Loucy (cell line): Measurements from ENCODE around the gene OPRL1.

ENCODE experiments used
- H2AFZ ChIP-seq: fragments of 200-600 bp; sonication (generic); 2 replicates; pipeline ENCODE4 v1.6.0; 2016; ENCODE audit warnings: antibody characterized with exemption, mild to moderate bottlenecking, low read length, moderate library complexity
- H3F3A ChIP-seq: fragments of 200-600 bp; 2 replicates; pipeline ENCODE4 v1.6.0; 2016; ENCODE audit warnings: antibody characterized with exemption, low read depth, mild to moderate bottlenecking
- H3K27me3 ChIP-seq: fragments of 200-600 bp; sonication (generic); 2 replicates; pipeline ENCODE4 v1.6.1; 2014; ENCODE audit warnings: low read length, mild to moderate bottlenecking; ENCODE audit not compliant: insufficient read depth, poor library complexity, severe bottlenecking
- H3K36me3 ChIP-seq: fragments of 200-600 bp; sonication (generic); 2 replicates; pipeline ENCODE4 v1.6.1; 2016; ENCODE audit warnings: low read length; ENCODE audit not compliant: insufficient read depth
- H3K4me1 ChIP-seq: fragments of 200-600 bp; sonication (generic); 2 replicates; pipeline ENCODE4 v1.5.1; 2014; ENCODE audit warnings: low read length, mild to moderate bottlenecking; ENCODE audit not compliant: insufficient read depth, poor library complexity, severe bottlenecking
- H3K4me2 ChIP-seq: fragments of 200-600 bp; sonication (generic); 2 replicates; pipeline ENCODE4 v1.6.0; 2014; ENCODE audit warnings: antibody characterized with exemption, low read length, low read depth, mild to moderate bottlenecking; ENCODE audit not compliant: poor library complexity, severe bottlenecking
- H3K4me3 ChIP-seq: fragments of 200-600 bp; sonication (generic); 2 replicates; pipeline ENCODE4 v1.5.1; 2014; ENCODE audit warnings: low read length, mild to moderate bottlenecking, mixed read lengths; ENCODE audit not compliant: poor library complexity, severe bottlenecking
- H3K79me2 ChIP-seq: fragments of 200-600 bp; sonication (generic); 2 replicates; pipeline ENCODE4 v1.6.1; 2014; ENCODE audit warnings: low read length; ENCODE audit not compliant: insufficient read depth
- H3K9ac ChIP-seq: fragments of 200-600 bp; sonication (generic); 2 replicates; pipeline ENCODE4 v1.6.0; 2014; ENCODE audit warnings: mild to moderate bottlenecking, low read depth, low read length, moderate library complexity; ENCODE audit not compliant: poor library complexity, severe bottlenecking
- H3K9me2 ChIP-seq: fragments of 200-600 bp; sonication (generic); replicated peaks from 2 replicates; pipeline ENCODE4 v1.6.1; 2016; ENCODE audit warnings: low read depth, low read length, mixed read lengths
- H3K9me3 ChIP-seq: fragments of 200-600 bp; sonication (generic); 2 replicates; pipeline ENCODE4 v1.6.1; 2014; ENCODE audit warnings: mild to moderate bottlenecking, antibody characterized with exemption, low read length, low read depth; ENCODE audit not compliant: insufficient read depth
- H4K20me1 ChIP-seq: fragments of 200-600 bp; sonication (generic); 2 replicates; pipeline ENCODE4 v1.6.0; 2014; ENCODE audit warnings: antibody characterized with exemption, low read length, mild to moderate bottlenecking; ENCODE audit not compliant: insufficient read depth, poor library complexity, severe bottlenecking
- CTCF ChIP-seq: fragments of 200-600 bp; sonication (generic); conservative IDR thresholded peaks from 2 replicates; pipeline ENCODE4 v1.5.1; 2014; ENCODE audit warnings: mild to moderate bottlenecking, antibody characterized with exemption, low read length
- EZH2phosphoT487 ChIP-seq: fragments of 200-600 bp; IDR thresholded peaks from 2 replicates; pipeline ENCODE4 v1.6.1; 2018; ENCODE audit warnings: antibody characterized with exemption, mild to moderate bottlenecking, moderate library complexity, borderline replicate concordance

The OPRL1 gene

DNA sequence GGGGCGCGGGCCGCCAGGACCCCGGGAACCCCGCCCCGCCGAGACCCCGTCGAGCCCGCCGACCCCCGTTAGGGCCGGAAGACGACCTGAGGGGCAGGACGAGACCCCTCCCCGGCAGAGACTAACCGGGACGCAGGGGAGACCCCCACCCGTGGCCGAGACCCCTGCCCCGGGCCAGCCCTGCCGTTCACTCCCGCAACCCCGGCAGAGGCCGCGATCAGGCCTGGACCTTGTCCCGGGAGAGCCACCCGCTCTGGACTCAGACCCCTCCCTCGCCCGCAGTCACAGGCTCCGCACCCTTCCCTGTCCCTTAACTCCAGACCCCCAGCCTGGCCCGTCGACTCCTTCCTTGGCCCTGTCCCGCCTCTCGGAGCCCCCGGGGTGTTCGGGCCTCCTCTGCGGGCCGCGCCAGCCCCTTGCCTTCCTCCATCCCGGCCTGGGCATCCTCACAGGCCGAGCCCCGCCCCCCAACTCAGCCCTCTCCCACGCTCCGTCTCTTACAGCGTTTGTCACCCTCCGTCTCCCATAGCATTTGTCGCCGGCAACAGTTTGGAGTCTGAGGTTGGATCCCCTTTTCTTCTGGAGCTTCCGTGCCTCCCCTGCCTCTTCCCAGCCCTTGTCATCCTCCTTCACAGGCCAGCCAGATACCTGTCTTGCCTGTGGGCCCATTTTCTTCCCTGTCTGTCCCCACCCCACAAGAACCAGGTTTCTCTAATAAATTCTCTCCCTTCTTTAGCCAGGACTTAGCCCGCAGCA is 16.3 kb upstream of the OPRL1 start:
- Histone ChIP-seq H3K4me2 (peak overlapping the region; percentile 83), H3K9me3 (no peaks in the 10 kb centered on the region), H3K79me2 (peaks cover 15% of the 10 kb centered on the region; the same call in 1 of the 2 replicates), H3K4me3 (peak overlapping the region; percentile 95), H4K20me1 (no peaks in the 10 kb centered on the region), H3K27me3 (no peaks in the 10 kb centered on the region), H3K4me1 (peaks cover 51% of the 10 kb centered on the region), H2AFZ (peak overlapping the region; percentile 91), H3K9me2 (no peaks in the 10 kb centered on the region), H3K9ac (peak overlapping the region; percentile 94), H3F3A (no peaks in the 10 kb centered on the region), H3K36me3 (no peaks in the 10 kb centered on the region)
- TF ChIP-seq EZH2phosphoT487, result no peak
- TF ChIP-seq CTCF, result no peak

DNA sequence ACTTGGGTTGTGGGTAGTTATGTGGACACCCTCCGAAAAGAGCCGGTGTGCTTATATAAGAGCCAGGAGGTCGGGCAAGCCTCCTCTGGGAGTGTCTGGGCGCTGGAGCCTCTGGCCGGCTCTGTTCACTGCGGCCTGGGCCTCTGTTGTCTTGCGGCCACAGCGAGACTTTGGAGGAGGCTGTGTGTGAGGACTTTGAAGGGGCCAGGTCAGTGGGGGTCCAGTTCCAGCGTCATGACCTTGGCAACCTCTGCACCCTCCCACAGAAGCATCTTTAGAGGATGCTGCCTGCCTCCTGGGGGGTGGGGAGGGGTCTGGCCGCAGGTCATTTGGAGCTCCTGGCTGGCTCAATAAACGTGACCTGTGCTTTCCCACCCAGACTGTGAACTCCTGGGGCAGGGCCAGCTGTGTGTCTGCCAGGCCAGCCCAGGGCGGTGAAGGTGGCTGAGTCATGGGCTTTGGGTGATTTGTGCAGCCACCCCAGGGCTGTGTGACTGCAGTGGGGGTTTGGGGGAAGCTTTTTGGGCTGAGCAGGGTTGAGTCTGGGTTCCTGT is 15.7 kb upstream of the OPRL1 start:
- Histone ChIP-seq H3K9ac (peak overlapping the region; percentile 94), H3K9me2 (no peaks in the 10 kb centered on the region), H3F3A (no peaks in the 10 kb centered on the region), H2AFZ (no peak overlapping the region), H3K4me2 (peak overlapping the region; percentile 83), H3K4me3 (peak overlapping the region; percentile 95), H3K27me3 (no peaks in the 10 kb centered on the region), H3K9me3 (no peaks in the 10 kb centered on the region), H4K20me1 (no peaks in the 10 kb centered on the region), H3K36me3 (no peaks in the 10 kb centered on the region), H3K4me1 (peaks cover 57% of the 10 kb centered on the region), H3K79me2 (peaks cover 15% of the 10 kb centered on the region; the same call in 1 of the 2 replicates)
- TF ChIP-seq CTCF, result no peak

GRCh38 chr20:64065062-64065973 is 14.6 kb upstream of the OPRL1 start:
- H3K4me1 ChIP-seq, result peaks cover 60% of the 10 kb centered on the region

More at GRCh38 chr20:64065062-64065973, 14.6 kb upstream of the OPRL1 start:
- no peak for TF ChIP-seq EZH2phosphoT487
- TF ChIP-seq CTCF, result no peak
- peaks cover 15% of the 10 kb centered on the region; the same call in 1 of the 2 replicates for H3K79me2 ChIP-seq
- peak overlapping the region; percentile 94 for H3K9ac ChIP-seq
- no peaks in the 10 kb centered on the region for H3K9me3 ChIP-seq
- H3K4me3 ChIP-seq, result no peak overlapping the region
- H3K36me3 ChIP-seq, result no peaks in the 10 kb centered on the region
- no peak overlapping the region for H2AFZ ChIP-seq
- H4K20me1 ChIP-seq, result no peaks in the 10 kb centered on the region
- H3K4me2 ChIP-seq, result peak overlapping the region; percentile 83
- H3K27me3 ChIP-seq, result no peaks in the 10 kb centered on the region
- H3F3A ChIP-seq, result no peaks in the 10 kb centered on the region
- H3K9me2 ChIP-seq, result no peaks in the 10 kb centered on the region
